LNCAP (cell line): Measurements from ENCODE around the gene TRIM66.

Source experiments
- CTCF ChIP-seq: fragments of 450-650 bp; IDR thresholded peaks from 2 replicates; pipeline ENCODE4 v1.5.1; 2017; ENCODE audit warnings: mild to moderate bottlenecking

Gene TRIM66

GRCh38 chr11:8586184-8586583, 96.3 kb downstream of the TRIM66 start:
- no peak for TF ChIP-seq CTCF

- no peak for TF ChIP-seq CTCF
Measured at GRCh38 chr11:8584511-8584910, 98.0 kb downstream of the TRIM66 start.

GRCh38 chr11:8584082-8584481, 98.4 kb downstream of the TRIM66 start:
- no peak for TF ChIP-seq CTCF

- no peak for TF ChIP-seq CTCF
Measured at GRCh38 chr11:8581300-8581699, 101.2 kb downstream of the TRIM66 start.

GRCh38 chr11:8577791-8578581, 104.5 kb downstream of the TRIM66 start:
- TF ChIP-seq CTCF: no peak

GRCh38 chr11:8574798-8575197, 107.7 kb downstream of the TRIM66 start:
- no peak for TF ChIP-seq CTCF

- TF ChIP-seq CTCF: no peak
Measured at GRCh38 chr11:8573777-8574176, 108.7 kb downstream of the TRIM66 start.
